Left renal cortex interstitium (tissue), 4 donors: ENCODE measurements around the gene NINJ2. TPM values are rescaled to one million over a fixed set of nuclear protein-coding genes. Genes with fewer than 3 reads are reported as not detected.

Source experiments
- DNase-seq, 4 donors: peaks; one replicate each; pipeline ENCODE4 v3.0.0-alpha.2; 2013; ENCODE audit warnings: low read depth in 4 of 4, low spot score in 2 of 4, missing footprints in 1 of 4
- polyA plus RNA-seq, 4 donors: library from polyadenylated mRNA; unstranded; fragments of 120-200 nt; gene quantifications; one replicate each; pipeline ENCODE4 v1.2.1, GENCODE V29; 2013; ENCODE audit not compliant: insufficient read length in 4 of 4

The NINJ2 gene
- polyA plus RNA-seq, 4 donors = 0.76 to 1.5 (median 1.2) TPM

- no peak for DNase-seq
These were observed 109.8 kb downstream of the NINJ2 start for GRCh38 chr12:553216-554000.

GRCh38 chr12:552466-552865, 110.8 kb downstream of the NINJ2 start:
- DNase-seq = no peak

- no peak for DNase-seq
These were observed 112.6 kb downstream of the NINJ2 start for GRCh38 chr12:550473-551260.

- DNase-seq = no peak
These were observed 113.7 kb downstream of the NINJ2 start for GRCh38 chr12:549476-550082.

GRCh38 chr12:547883-548470, 115.3 kb downstream of the NINJ2 start:
- no peak for DNase-seq

GRCh38 chr12:546920-547845, 116.1 kb downstream of the NINJ2 start:
- DNase-seq = no peak

- DNase-seq = no peak
These were observed 116.9 kb downstream of the NINJ2 start for GRCh38 chr12:546265-546919.

GRCh38 chr12:545835-546234, 117.4 kb downstream of the NINJ2 start:
- no peak for DNase-seq

- no peak for DNase-seq
These were observed 118.2 kb downstream of the NINJ2 start for GRCh38 chr12:544941-545635.

- no peak for DNase-seq
These were observed 119.1 kb downstream of the NINJ2 start for GRCh38 chr12:544142-544541.

GRCh38 chr12:543114-543451, 120.2 kb downstream of the NINJ2 start:
- DNase-seq = no peak

- peak in 2 of 4 donors; percentile 55 to 57 for DNase-seq
These were observed 120.7 kb downstream of the NINJ2 start for GRCh38 chr12:542395-543113.

- DNase-seq = peak in 1 of 4 donors; percentile 21
These were observed 121.4 kb downstream of the NINJ2 start for GRCh38 chr12:541676-542324.

GRCh38 chr12:539540-540310, 123.5 kb downstream of the NINJ2 start:
- no peak for DNase-seq

GRCh38 chr12:538731-539539, 124.3 kb downstream of the NINJ2 start:
- no peak for DNase-seq

GRCh38 chr12:537772-538171, 125.5 kb downstream of the NINJ2 start:
- DNase-seq = no peak
